Measurements from ENCODE around the gene DCDC2C. TPM values are rescaled to one million over a fixed set of nuclear protein-coding genes. Genes with fewer than 3 reads are reported as not detected.

Gene DCDC2C
- total and polyA plus RNA-seq, 2 of the 4 experiments (the other 2 are of a cell fraction): not detected

GRCh38 chr2:3670941-3671340 is 32.4 kb upstream of the DCDC2C start:
- Histone ChIP-seq H4K5ac (ENCODE audit: low read depth, low read length) (no peak overlapping the region), H2AK9ac (replicated peaks; ENCODE audit: low read depth, low read length, poor library complexity) (no peak overlapping the region), H3K4me3 (ENCODE audit: insufficient read depth, low read depth, low read length) (no peak overlapping the region), H2AK5ac (ENCODE audit: low read depth, low read length) (no peak overlapping the region), H3K18ac (ENCODE audit: low read depth, low read length) (no peak overlapping the region), H4K8ac (ENCODE audit: low read depth in 2 of 2, low read length in 2 of 2) (no peak overlapping the region), H3K27me3 (ENCODE audit: control insufficient read depth, insufficient read depth, low read length) (no peaks in the 10 kb centered on the region; the same call in 1 of the 2 replicates), H2AFZ (replicated peaks; ENCODE audit: low read length, poor library complexity) (no peak overlapping the region), H2BK5ac (ENCODE audit: low read depth, low read length, poor library complexity, severe bottlenecking) (no peak overlapping the region), H3K23ac (ENCODE audit: low read depth, low read length) (no peak overlapping the region), H3K4me1 (ENCODE audit: control insufficient read depth, insufficient read depth, low read length) (peaks cover 4% of the 10 kb centered on the region; the same call in 1 of the 2 replicates), H3K14ac (replicated peaks; ENCODE audit: low read depth, low read length) (no peak overlapping the region), H2BK15ac (ENCODE audit: low read depth, low read length) (no peak overlapping the region), H3K36me3 (ENCODE audit: control insufficient read depth, insufficient read depth, low read length) (no peaks in the 10 kb centered on the region), H3K56ac (ENCODE audit: extremely low read depth, insufficient read depth, low read length) (no peak overlapping the region), H2BK20ac (ENCODE audit: low read depth, low read length) (no peak overlapping the region), H3K79me1 (ENCODE audit: low read depth in 1 of 2, low read length in 2 of 2) (no peaks in the 10 kb centered on the region), H4K20me1 (ENCODE audit: insufficient read depth, low read length) (no peaks in the 10 kb centered on the region), H4K91ac (ENCODE audit: insufficient read depth, low read depth, low read length) (no peak overlapping the region), H3K9me1 (ENCODE audit: insufficient read depth, low read length) (no peaks in the 10 kb centered on the region), H3K27ac (ENCODE audit: insufficient read depth, low read length) (no peak overlapping the region), H3K9ac (ENCODE audit: low read depth, low read length) (no peak overlapping the region), H3K4ac (ENCODE audit: low read depth, low read length) (no peak overlapping the region), H2BK120ac (ENCODE audit: low read depth, low read length) (no peak overlapping the region), H3K4me2 (ENCODE audit: low read depth, low read length) (no peak overlapping the region), H3K9me3 (ENCODE audit: control insufficient read depth, insufficient read depth, low read length) (no peaks in the 10 kb centered on the region)
- dilution Hi-C loops (cut with HindIII; ENCODE audit: low sequenced_read_pairs, unreplicated experiment): no loop called here
- ChIA-PET CTCF (no interaction called here), POLR2A (ENCODE audit: unreplicated experiment) (no interaction called here)
- intact Hi-C loops (cut with micrococcal nuclease): no loop called here
- WGBS, 2 experiments (ENCODE audit: extremely low coverage in 2 of 2, insufficient read length in 1 of 2): 79% methylated on average over 2 of the region's 11 CpGs; no CpG with 5 or more reads in 1 of the 2 experiments
- ATAC-seq (ENCODE audit: low read depth): no peak
- TF ChIP-seq CEBPB (IDR thresholded peaks at IDR 0.05; ENCODE audit: low read depth, low read length) (no peak), POLR2A (IDR thresholded peaks at IDR 0.05; ENCODE audit: low read depth, low read length) (no peak), RAD21 (IDR thresholded peaks at IDR 0.05; ENCODE audit: low read length) (no peak), ELK1 (IDR thresholded peaks at IDR 0.05; ENCODE audit: borderline replicate concordance, low read depth, low read length) (no peak), RFX5 (IDR thresholded peaks at IDR 0.05; ENCODE audit: low read depth, low read length) (no peak), SMC3 (IDR thresholded peaks at IDR 0.05; ENCODE audit: low read depth, low read length) (no peak), RCOR1 (IDR thresholded peaks at IDR 0.05; ENCODE audit: insufficient replicate concordance, low read length) (no peak)
- BruUV-seq (replicated peaks): no TSS peak
- DNase-seq: no peak
- in situ Hi-C loops (cut with MboI; ENCODE audit: low sequenced_read_pairs): loop anchor here (25.0 kb wide), 1 partner anchor 1809 kb away; no protein-coding TSS in a partner anchor
